Activated CD8-positive, alpha-beta memory T cell treated with anti-CD3 and anti-CD28 coated beads, Interleukin-2, amount 50 U/mL, for 1 hour (primary cell): ENCODE measurements around the gene SF3B2.
"Not testable (repeated sequence)": the region's sequence is repeated elsewhere in the genome, so short reads cannot be mapped to it uniquely, and the experiment has no call there.

Experiments
- DNase-seq: peaks from one replicate; pipeline ENCODE4 v3.0.0-alpha.2; 2020; ENCODE audit errors: extremely low read depth

The SF3B2 gene

GRCh38 chr11:66106786-66107599 lies 54.8 kb downstream of the SF3B2 start:
- no peak for DNase-seq

- DNase-seq = no peak
Observed at GRCh38 chr11:66107600-66108510, 55.7 kb downstream of the SF3B2 start.

DNA sequence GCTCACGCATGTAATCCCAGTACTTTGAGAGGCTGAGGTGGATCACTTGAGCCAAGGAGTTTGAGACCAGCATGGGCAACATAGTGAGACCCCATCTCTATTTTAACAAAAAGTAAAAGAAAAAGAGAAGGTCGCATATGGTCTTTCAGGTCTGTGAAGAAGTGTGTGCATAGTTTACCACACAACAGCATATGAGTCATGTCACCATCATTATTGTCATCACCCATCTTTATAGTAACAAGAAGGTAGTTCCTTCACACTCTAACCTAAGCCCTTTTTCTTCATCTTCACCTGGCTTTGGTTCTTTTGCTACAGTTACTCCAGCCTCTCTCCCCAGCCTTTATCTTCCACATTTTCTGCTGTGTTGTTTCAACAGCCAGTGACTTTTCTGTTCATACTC lies 57.1 kb downstream of the SF3B2 start:
- no peak for DNase-seq

- no peak for DNase-seq
Observed at GRCh38 chr11:66111158-66111557, 59.0 kb downstream of the SF3B2 start.

DNA sequence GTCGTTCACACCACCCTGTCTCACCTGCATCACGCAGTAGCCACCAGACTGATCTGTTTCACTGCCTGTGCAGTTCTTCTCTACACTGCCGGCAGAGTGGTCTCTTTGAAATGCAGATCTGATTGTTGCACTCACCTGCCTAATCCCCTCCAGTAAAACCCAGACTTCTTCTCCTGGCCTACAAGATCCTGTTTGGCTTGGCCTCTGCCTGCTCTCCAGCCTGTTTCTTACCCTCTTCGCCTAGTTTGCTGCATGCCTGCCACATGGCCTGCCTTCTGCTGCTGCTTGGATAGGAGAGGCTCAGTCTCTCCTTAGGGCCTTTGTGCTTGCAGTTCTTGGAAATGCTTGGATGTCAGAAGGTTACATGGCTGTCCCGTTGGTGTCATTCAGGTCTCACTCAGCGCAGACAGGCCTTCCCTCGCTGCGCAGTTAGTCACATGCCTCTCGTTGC lies 59.9 kb downstream of the SF3B2 start:
- no peak for DNase-seq

DNA sequence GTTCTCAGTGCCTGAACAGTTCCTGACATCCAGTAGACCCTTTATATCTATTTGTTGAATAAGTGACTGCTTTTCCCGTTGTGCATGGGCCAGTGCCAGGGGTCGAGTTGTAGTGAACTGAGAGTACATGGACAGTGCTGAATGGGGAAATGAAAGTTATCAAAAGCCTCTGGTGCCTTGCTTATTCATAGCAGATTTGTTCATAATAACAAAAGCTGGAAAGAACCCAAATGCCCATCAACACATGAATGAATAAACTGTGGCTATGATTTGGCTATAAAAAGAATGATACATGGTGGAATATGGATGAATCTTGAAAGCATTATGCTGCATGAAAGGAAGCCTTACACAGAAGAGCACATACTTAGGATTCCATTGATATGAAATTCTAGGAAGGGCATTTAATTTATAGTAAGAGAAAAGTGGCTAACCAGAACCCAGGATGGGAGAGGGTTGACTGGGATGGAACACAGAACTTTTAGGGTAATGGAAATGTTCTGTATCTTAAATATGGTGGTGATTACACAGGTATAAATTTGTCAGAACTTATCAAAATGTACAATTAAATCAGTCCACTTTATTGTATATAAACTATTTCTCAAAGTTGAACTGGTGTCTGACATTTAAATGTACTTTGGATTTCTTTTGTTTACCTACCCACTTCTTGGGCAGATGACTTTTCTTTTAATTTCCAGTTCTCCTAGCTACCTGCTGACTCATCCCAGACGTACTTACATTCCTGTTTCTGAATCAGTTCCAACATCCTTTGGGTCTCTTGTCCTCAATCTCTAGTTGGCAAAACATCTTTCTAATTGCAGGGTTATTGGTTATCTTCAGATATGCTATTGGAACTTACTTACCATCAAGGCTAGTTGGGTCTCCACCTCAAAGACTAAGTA lies 60.7 kb downstream of the SF3B2 start:
- DNase-seq = no peak

DNA sequence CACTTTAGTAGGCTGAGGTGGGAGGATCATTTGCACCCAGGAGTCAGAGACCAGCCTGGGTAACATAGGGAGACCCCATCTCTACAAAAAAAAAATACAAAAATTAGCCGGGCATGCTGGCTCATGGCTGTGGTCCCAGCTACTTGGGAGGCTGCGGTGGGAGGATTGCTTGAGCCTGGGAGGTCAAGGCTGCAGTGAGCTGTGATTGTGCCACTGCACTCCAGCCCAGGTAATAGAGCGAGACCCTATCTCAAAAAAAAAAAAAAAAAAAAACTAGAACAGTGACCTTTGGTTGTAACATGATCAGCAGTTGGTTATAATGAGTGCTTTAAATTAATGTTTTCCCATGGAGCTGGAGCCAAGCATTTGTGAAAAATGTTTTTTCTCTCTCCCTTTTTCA lies 62.8 kb downstream of the SF3B2 start:
- DNase-seq = not testable (repeated sequence)

GRCh38 chr11:66115638-66116301 lies 63.6 kb downstream of the SF3B2 start:
- no peak for DNase-seq

GRCh38 chr11:66116576-66117361 lies 64.6 kb downstream of the SF3B2 start:
- no peak for DNase-seq

DNA sequence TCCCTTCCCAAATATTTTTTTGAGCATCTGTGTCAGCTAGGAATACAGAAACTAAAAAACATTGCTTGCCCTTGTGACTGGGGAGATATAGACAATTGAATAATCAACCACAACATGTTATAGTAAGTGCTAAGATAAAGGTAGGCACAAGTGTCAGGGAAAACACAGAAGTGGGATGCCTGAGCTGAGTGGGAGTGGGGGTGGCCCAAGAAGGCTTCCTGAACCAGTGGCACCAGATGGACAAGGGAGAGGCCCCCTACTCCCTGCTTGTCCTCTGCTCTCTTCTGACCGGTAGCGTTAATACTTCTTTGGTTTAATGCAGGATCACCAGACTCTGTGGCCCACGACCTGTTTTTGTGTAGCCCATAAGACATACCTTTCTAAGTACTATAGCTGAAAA lies 66.7 kb downstream of the SF3B2 start:
- no peak for DNase-seq
